Choroid plexus epithelial cell (primary cell): ENCODE measurements around the gene SMIM12.

Source experiments
- DNase-seq: peaks from one replicate; pipeline ENCODE4 v3.0.0-alpha.2; 2010; ENCODE audit warnings: low read depth
- H3K4me3 ChIP-seq: 2 replicates; pipeline ENCODE4 v1.5.1; 2011; ENCODE audit warnings: low read depth, mild to moderate bottlenecking, control low read depth, low read length, moderate library complexity
- CTCF ChIP-seq: conservative IDR thresholded peaks from 2 replicates; pipeline ENCODE4 v1.5.1; 2011; ENCODE audit warnings: low read depth, mild to moderate bottlenecking, control low read depth, inconsistent platforms, low read length, moderate library complexity

SMIM12 gene

GRCh38 chr1:34904236-34905097 is 44.9 kb upstream of the SMIM12 start:
- DNase-seq = no peak
- no peak overlapping the region for H3K4me3 ChIP-seq
- TF ChIP-seq CTCF = no peak

GRCh38 chr1:34901919-34902318 is 42.4 kb upstream of the SMIM12 start:
- H3K4me3 ChIP-seq = no peak overlapping the region
- no peak for TF ChIP-seq CTCF
- no peak for DNase-seq

GRCh38 chr1:34900775-34901502 is 41.4 kb upstream of the SMIM12 start:
- no peak for DNase-seq
- no peak for TF ChIP-seq CTCF

GRCh38 chr1:34899906-34900305 is 40.4 kb upstream of the SMIM12 start:
- no peak for TF ChIP-seq CTCF
- DNase-seq = no peak
- no peak overlapping the region for H3K4me3 ChIP-seq

More at GRCh38 chr1:34900775-34901502, 41.4 kb upstream of the SMIM12 start:
- H3K4me3 ChIP-seq = no peak overlapping the region

DNA sequence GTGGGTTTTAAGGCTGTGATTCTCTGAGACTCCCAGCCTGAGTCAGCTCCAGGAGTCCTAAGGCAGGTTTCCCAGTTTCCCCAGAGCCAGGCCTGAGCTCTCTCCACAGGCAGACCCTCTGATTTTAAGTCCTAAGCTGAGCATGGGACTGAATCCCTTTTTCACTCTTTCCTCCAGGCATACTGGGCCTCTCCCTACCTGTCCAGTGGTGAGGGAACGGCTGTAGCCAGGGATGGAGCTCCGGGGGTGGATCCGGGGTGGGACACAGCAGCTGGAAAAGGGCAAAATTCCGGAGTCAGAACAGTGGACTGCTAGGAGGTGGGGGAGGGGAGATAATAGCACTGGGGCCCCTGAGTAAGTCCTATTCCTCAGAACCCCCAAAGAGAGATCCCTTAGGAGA is 39.9 kb upstream of the SMIM12 start:
- no peak overlapping the region for H3K4me3 ChIP-seq

GRCh38 chr1:34898330-34898761 is 38.8 kb upstream of the SMIM12 start:
- peak; percentile 5 for DNase-seq
- no peak overlapping the region for H3K4me3 ChIP-seq
- no peak for TF ChIP-seq CTCF

More for the DNA sequence above, 39.9 kb upstream of the SMIM12 start:
- DNase-seq = no peak
- no peak for TF ChIP-seq CTCF

GRCh38 chr1:34896612-34897011 is 37.1 kb upstream of the SMIM12 start:
- peak; percentile 31 for DNase-seq
- no peak overlapping the region for H3K4me3 ChIP-seq

More at GRCh38 chr1:34896612-34897011, 37.1 kb upstream of the SMIM12 start:
- peak; percentile 35 for TF ChIP-seq CTCF
